Endothelial cell of umbilical vein (primary cell): ENCODE results near the gene MAGI1. TPM values are rescaled to one million over a fixed set of nuclear protein-coding genes. Genes with fewer than 3 reads are reported as not detected.

Experiments used
- BruUV-seq: library from RNA; stranded (reverse); fragments of 400-500 nt; replicated peaks from 2 replicates; lab custom pipeline; 2021; lab: Mats Ljungman, UMichigan
- CTCF ChIA-PET: fragments of 300-600, 350-600 bp; sonication (Branson Sonifier 250); formaldehyde crosslinking; loops from one replicate; lab custom pipeline; 2021; ENCODE audit warnings: antibody characterized with exemption, inconsistent platforms; lab: Charles Lee
- POLR2A ChIA-PET: fragments of 300-600, 350-600 bp; sonication (Branson Sonifier 250); formaldehyde crosslinking; loops from one replicate; lab custom pipeline; 2021; ENCODE audit warnings: antibody characterized with exemption, inconsistent platforms; lab: Charles Lee
- DNase-seq: peaks from one replicate; pipeline ENCODE4 v3.0.0-alpha.2; 2011; ENCODE audit warnings: low read depth, low spot score
- FAIRE-seq: peaks from 2 replicates; lab custom pipeline; 2011; peaks lifted over from hg19 to GRCh38; lab: Jason Lieb, UNC
- H2AFZ ChIP-seq: 2 replicates; pipeline ENCODE4 v1.6.0; 2012; ENCODE audit warnings: low read depth, low read length, control low read depth, inconsistent platforms
- H3K27ac ChIP-seq: 2 replicates; pipeline ENCODE4 v1.5.1; 2011; ENCODE audit warnings: low read depth, mild to moderate bottlenecking, control low read depth, low read length, moderate library complexity; ENCODE audit not compliant: insufficient read depth
- H3K27me3 ChIP-seq, 2 experiments: 2 replicates each; pipeline versions ENCODE4 v1.6.0 to v1.6.1; 2011; ENCODE audit warnings: low read length in 2 of 2, mixed read lengths in 1 of 2; ENCODE audit not compliant: control insufficient read depth in 2 of 2, insufficient read depth in 2 of 2
- H3K36me3 ChIP-seq, 2 experiments: 2 replicates in 1 of 2; 3 replicates in 1 of 2; pipeline ENCODE4 v1.5.1; 2011; ENCODE audit warnings: low read length in 2 of 2, mild to moderate bottlenecking in 1 of 2, moderate library complexity in 1 of 2; ENCODE audit not compliant: control insufficient read depth in 2 of 2, insufficient read depth in 2 of 2; ENCODE audit errors: extremely low read depth in 1 of 2
- H3K4me1 ChIP-seq: 3 replicates; pipeline ENCODE4 v1.5.1; 2011; ENCODE audit warnings: mild to moderate bottlenecking, low read length; ENCODE audit not compliant: control insufficient read depth, insufficient read depth; ENCODE audit errors: extremely low read depth
- H3K4me2 ChIP-seq: 2 replicates; pipeline ENCODE4 v1.6.1; 2011; ENCODE audit warnings: low read length, control low read depth, mixed read lengths; ENCODE audit not compliant: insufficient read depth
- H3K4me3 ChIP-seq, 3 experiments: fragments of 200-600 bp in 1 of 3; sonication (generic), shearing (Covaris generic) in 1 of 3; replicated peaks in 1 of 3; 2 replicates each; pipeline ENCODE4 v1.5.1; 2011 to 2016; ENCODE audit warnings: control low read depth in 3 of 3, low read length in 3 of 3, mild to moderate bottlenecking in 2 of 3, inconsistent platforms in 1 of 3, low read depth in 1 of 3, moderate library complexity in 1 of 3; ENCODE audit not compliant: insufficient read depth in 1 of 3
- H3K79me2 ChIP-seq: 2 replicates; pipeline ENCODE4 v1.6.0; 2012; ENCODE audit warnings: low read length, inconsistent platforms; ENCODE audit not compliant: control insufficient read depth, insufficient read depth
- H3K9ac ChIP-seq: replicated peaks from 2 replicates; pipeline ENCODE3; 2011; ENCODE audit warnings: low read length, control low read depth; ENCODE audit not compliant: insufficient read depth; ENCODE audit errors: extremely low read depth
- H3K9me1 ChIP-seq: replicated peaks from 3 replicates; pipeline ENCODE4 v1.6.0; 2011; ENCODE audit warnings: mild to moderate bottlenecking, low read length; ENCODE audit not compliant: control insufficient read depth, insufficient read depth; ENCODE audit errors: extremely low read depth
- H3K9me3 ChIP-seq: replicated peaks from 2 replicates; pipeline ENCODE4 v1.5.1; 2012; ENCODE audit warnings: low read length, inconsistent platforms; ENCODE audit not compliant: control insufficient read depth, insufficient read depth
- H4K20me1 ChIP-seq: replicated peaks from 2 replicates; pipeline ENCODE3; 2011; ENCODE audit warnings: mild to moderate bottlenecking, low read length; ENCODE audit not compliant: control insufficient read depth, insufficient read depth; ENCODE audit errors: extremely low read depth
- EZH2 ChIP-seq: IDR thresholded peaks from 2 replicates; pipeline ENCODE4 v1.6.1; 2012; ENCODE audit warnings: borderline replicate concordance, low read depth, mild to moderate bottlenecking, moderate library complexity, low read length, inconsistent platforms; ENCODE audit not compliant: severe bottlenecking
- FOS ChIP-seq: IDR thresholded peaks from 2 replicates; pipeline ENCODE4 v1.6.1; 2011; ENCODE audit warnings: mild to moderate bottlenecking, low read length, moderate library complexity, borderline replicate concordance; ENCODE audit not compliant: insufficient read depth
- GATA2 ChIP-seq: IDR thresholded peaks from 2 replicates; pipeline ENCODE4 v1.7.0; 2011; ENCODE audit warnings: low read depth, mild to moderate bottlenecking, moderate library complexity, mixed read lengths, low read length; ENCODE audit not compliant: insufficient read length, insufficient read depth
- JUN ChIP-seq: IDR thresholded peaks from 2 replicates; pipeline ENCODE4 v1.6.1; 2011; ENCODE audit warnings: borderline replicate concordance, low read depth; ENCODE audit not compliant: insufficient read length, insufficient read depth
- MYC ChIP-seq: IDR thresholded peaks from one replicate; pipeline ENCODE4 v1.6.1; 2011; ENCODE audit warnings: mild to moderate bottlenecking, low read depth, low read length
- POLR2A ChIP-seq: IDR thresholded peaks from 2 replicates; pipeline ENCODE4 v1.6.1; 2012; ENCODE audit warnings: low read depth, mild to moderate bottlenecking, control low read depth, low read length
- POLR2AphosphoS5 ChIP-seq: IDR thresholded peaks from 2 replicates; pipeline ENCODE4 v1.6.1; 2012; ENCODE audit warnings: low read depth, mild to moderate bottlenecking, control low read depth, low read length, moderate library complexity; ENCODE audit not compliant: insufficient read depth
- dilution Hi-C: fragments of 300-500 bp; cut with MboI; formaldehyde crosslinking; loops from one replicate; pipeline ENCODE4 v1.15.0; 2019; ENCODE audit warnings: low sequenced_read_pairs; ENCODE audit not compliant: extremely low pct_ligation_motif_present
- intact Hi-C: fragments of 100-400 bp; cut with micrococcal nuclease; formaldehyde crosslinking; loops from one replicate; pipeline ENCODE4 v1.10.0; 2022
- polyA plus RNA-seq, 4 experiments: library from polyadenylated mRNA; depleted of rRNA in 3 of 4; stranded (reverse) in 3 of 4; unstranded in 1 of 4; fragments of >200 nt; gene quantifications; 2 replicates each; pipeline versions ENCODE4 v1.2.1 to v1.2.3, GENCODE V29; 2011 to 2012; ENCODE audit warnings: missing spikeins in 1 of 4
- total RNA-seq: library from RNA; stranded (reverse); gene quantifications from 2 replicates; pipeline ENCODE4 v1.2.3, GENCODE V29; 2021
- TF ChIP-seq, protein P1 (sequence below): IDR thresholded peaks from 2 replicates; pipeline ENCODE4 v1.6.1; 2011; ENCODE audit not compliant: insufficient read depth, insufficient read length
- TF ChIP-seq, protein P2 (sequence below), 2 donors: IDR thresholded peaks; 1 replicate in 1 of 2; 2 replicates in 1 of 2; pipeline ENCODE4 v1.5.1; 2011; ENCODE audit warnings: low read length in 2 of 2, mild to moderate bottlenecking in 2 of 2, moderate library complexity in 2 of 2, control low read depth in 1 of 2, inconsistent platforms in 1 of 2, low read depth in 1 of 2; ENCODE audit not compliant: insufficient read depth in 1 of 2; ENCODE audit errors: extremely low read depth in 1 of 2

Gene MAGI1
- total and polyA plus RNA-seq, 2 donors (not counting 3 experiments of a cell fraction or from before 2014, with no cell fraction given) = 10.1 to 47.9 TPM

DNA sequence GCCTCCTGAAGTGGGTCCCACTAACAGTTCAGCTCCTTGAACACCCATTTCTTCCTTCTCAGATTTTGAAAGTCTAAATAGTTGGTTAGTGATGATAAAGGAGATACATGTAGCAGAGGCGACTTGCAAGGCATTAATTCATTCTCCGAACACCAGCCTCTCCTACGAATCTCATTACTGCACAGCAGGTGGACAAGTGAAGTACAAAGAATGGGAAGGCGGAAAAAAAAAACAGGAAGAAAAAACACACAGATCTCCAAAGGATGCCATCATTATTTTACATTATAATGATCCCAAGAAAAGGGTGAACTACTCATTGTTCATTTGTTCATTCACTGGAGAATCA lies 276.5 kb downstream of the MAGI1 start:
- intact Hi-C loops (no loop called here), dilution Hi-C loops (no loop called here)
- no TSS peak for BruUV-seq
- POLR2A ChIA-PET = no interaction called here
- H2AFZ ChIP-seq = no peak overlapping the region
- no peaks in the 10 kb centered on the region for H3K4me1 ChIP-seq
- H3K4me3 ChIP-seq = no peak overlapping the region
- H3K9me1 ChIP-seq = no peaks in the 10 kb centered on the region
- no peak for TF ChIP-seq MYC
- no peak for TF ChIP-seq EZH2
- no peak for TF ChIP-seq GATA2
- TF ChIP-seq, protein P1, sequence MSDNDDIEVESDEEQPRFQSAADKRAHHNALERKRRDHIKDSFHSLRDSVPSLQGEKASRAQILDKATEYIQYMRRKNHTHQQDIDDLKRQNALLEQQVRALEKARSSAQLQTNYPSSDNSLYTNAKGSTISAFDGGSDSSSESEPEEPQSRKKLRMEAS = no peak
- no peak for TF ChIP-seq FOS
- TF ChIP-seq POLR2A = no peak
- TF ChIP-seq JUN = no peak
- no peak for TF ChIP-seq POLR2AphosphoS5
- TF ChIP-seq, protein P2, sequence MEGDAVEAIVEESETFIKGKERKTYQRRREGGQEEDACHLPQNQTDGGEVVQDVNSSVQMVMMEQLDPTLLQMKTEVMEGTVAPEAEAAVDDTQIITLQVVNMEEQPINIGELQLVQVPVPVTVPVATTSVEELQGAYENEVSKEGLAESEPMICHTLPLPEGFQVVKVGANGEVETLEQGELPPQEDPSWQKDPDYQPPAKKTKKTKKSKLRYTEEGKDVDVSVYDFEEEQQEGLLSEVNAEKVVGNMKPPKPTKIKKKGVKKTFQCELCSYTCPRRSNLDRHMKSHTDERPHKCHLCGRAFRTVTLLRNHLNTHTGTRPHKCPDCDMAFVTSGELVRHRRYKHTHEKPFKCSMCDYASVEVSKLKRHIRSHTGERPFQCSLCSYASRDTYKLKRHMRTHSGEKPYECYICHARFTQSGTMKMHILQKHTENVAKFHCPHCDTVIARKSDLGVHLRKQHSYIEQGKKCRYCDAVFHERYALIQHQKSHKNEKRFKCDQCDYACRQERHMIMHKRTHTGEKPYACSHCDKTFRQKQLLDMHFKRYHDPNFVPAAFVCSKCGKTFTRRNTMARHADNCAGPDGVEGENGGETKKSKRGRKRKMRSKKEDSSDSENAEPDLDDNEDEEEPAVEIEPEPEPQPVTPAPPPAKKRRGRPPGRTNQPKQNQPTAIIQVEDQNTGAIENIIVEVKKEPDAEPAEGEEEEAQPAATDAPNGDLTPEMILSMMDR (IDR thresholded peaks at IDR 0.05; ENCODE audit: extremely low read depth in 1 of 2, insufficient read depth in 1 of 2, low read depth in 1 of 2, low read length in 2 of 2) = no peak
- peaks cover 2% of the 10 kb centered on the region for H4K20me1 ChIP-seq
- no peaks in the 10 kb centered on the region for H3K36me3 ChIP-seq
- CTCF ChIA-PET = interaction anchor here (2.5 kb wide), 1 partner anchor 11 kb away, joined by 7 read pairs; no protein-coding TSS in a partner anchor
- no peak overlapping the region for H3K9ac ChIP-seq
- FAIRE-seq (no peak), DNase-seq (no peak)
- H3K79me2 ChIP-seq = no peaks in the 10 kb centered on the region
- no peaks in the 10 kb centered on the region for H3K27me3 ChIP-seq
- H3K4me2 ChIP-seq = no peak overlapping the region
- H3K9me3 ChIP-seq = no peaks in the 10 kb centered on the region
- H3K27ac ChIP-seq = no peak overlapping the region
